ENCODE measurements around the gene EPHB6. TPM values are rescaled to one million over a fixed set of nuclear protein-coding genes. Genes with fewer than 3 reads are reported as not detected.

EPHB6 gene
- total RNA-seq, 2 experiments from 2014 or later = 50.7 to 55.8 TPM

DNA sequence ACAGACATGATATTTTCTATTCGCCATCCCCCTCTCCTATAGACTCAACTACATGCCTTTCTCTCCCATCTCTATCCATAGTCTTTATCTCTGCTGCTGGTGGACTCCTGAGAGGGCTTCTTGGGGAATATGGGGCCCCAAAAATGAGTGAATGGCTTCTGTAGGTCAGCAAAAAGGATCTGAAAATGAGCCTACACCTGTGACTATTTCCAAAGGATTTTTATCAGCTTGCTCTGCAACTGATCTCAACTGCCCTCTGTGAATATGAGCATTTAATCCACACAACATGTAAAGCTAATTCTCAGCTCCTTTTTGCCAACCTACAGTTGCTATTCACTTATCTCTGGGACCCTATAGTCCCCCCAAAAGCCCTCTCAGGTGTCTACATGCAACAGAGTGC lies 47.9 kb upstream of the EPHB6 start:
- H3K9me3 Mint-ChIP-seq = no peaks in the 10 kb centered on the region
- DNase-seq (peak in 3 of 14 experiments; percentile 13 to 18 (median 17)), ATAC-seq (ENCODE audit: poor library complexity) (no peak)
- H3K27me3 ChIP-seq (ENCODE audit: control insufficient read depth in 1 of 2, insufficient read depth in 2 of 2, low read length in 2 of 2) = no peaks in the 10 kb centered on the region
- H3K4me1 ChIP-seq (ENCODE audit: insufficient read depth, low read length) = peaks cover 96% of the 10 kb centered on the region
- H3K4me3 ChIP-seq (ENCODE audit: low read length) = peak overlapping the region; percentile 31
- H3K4me1 Mint-ChIP-seq (ENCODE audit: low read depth) = peaks cover 100% of the 10 kb centered on the region
- no peaks in the 10 kb centered on the region for H3K9me3 ChIP-seq (ENCODE audit: control insufficient read depth in 1 of 2, insufficient read depth in 1 of 2, low read length in 2 of 2)
- no peak for TF ChIP-seq CTCF (IDR thresholded peaks at IDR 0.05)
- peaks cover 24% of the 10 kb centered on the region for H3K36me3 ChIP-seq (ENCODE audit: insufficient read depth, low read length)
- peak overlapping the region; percentile 98 for H3K27ac Mint-ChIP-seq
- peaks cover 49% of the 10 kb centered on the region for H3K36me3 Mint-ChIP-seq (ENCODE audit: low read depth)
- ChIA-PET CTCF (interaction anchor here (1.2 to 7.2 kb wide), 6 partner anchors 13 to 249 kb away, joined by 3 to 135 read pairs (median 8); no protein-coding TSS in a partner anchor), POLR2A (interaction anchor here (0.6 to 30.9 kb wide), 29 partner anchors 8 to 601 kb away, joined by 3 to 5733 read pairs (median 20); partner anchors contain the start of genes EPHA1, EPHB6 and GSTK1)
- intact Hi-C loops (cut with DNase I, micrococcal nuclease) = loop anchor here in 1 of 2 experiments (5.0 kb wide), 1 partner anchor 575 kb away; the partner anchor contains the start of gene ZYX
- no peaks in the 10 kb centered on the region for H3K27me3 Mint-ChIP-seq
- H3K27ac ChIP-seq (ENCODE audit: low read depth in 1 of 2, low read length in 2 of 2) = peak overlapping the region; percentile 95 to 99
- peak overlapping the region; percentile 77 for H3K4me3 Mint-ChIP-seq

- ChIA-PET CTCF (interaction anchor here (0.6 to 7.2 kb wide), 13 partner anchors 14 to 572 kb away, joined by 3 to 135 read pairs (median 5); no protein-coding TSS in a partner anchor), POLR2A (interaction anchor here (0.7 to 30.9 kb wide), 85 partner anchors 7 to 600 kb away, joined by 3 to 5733 read pairs (median 7); partner anchors contain the start of genes CASP2, EPHA1, EPHB6 and GSTK1)
- Mint-ChIP-seq H3K27me3 (no peaks in the 10 kb centered on the region), H3K4me1 (ENCODE audit: low read depth) (peaks cover 100% of the 10 kb centered on the region), H3K36me3 (ENCODE audit: low read depth) (peaks cover 39% of the 10 kb centered on the region), H3K27ac (peak overlapping the region; percentile 98), H3K4me3 (peak overlapping the region; percentile 77), H3K9me3 (no peaks in the 10 kb centered on the region)
- ATAC-seq (ENCODE audit: poor library complexity) (peak; percentile 5), DNase-seq (peak in 7 of 14 experiments; percentile 32 to 88 (median 66))
- Histone ChIP-seq H3K27me3 (ENCODE audit: control insufficient read depth in 1 of 2, insufficient read depth in 2 of 2, low read length in 2 of 2) (no peaks in the 10 kb centered on the region), H3K4me3 (ENCODE audit: low read length) (peak overlapping the region; percentile 31), H3K9me3 (ENCODE audit: control insufficient read depth in 1 of 2, insufficient read depth in 1 of 2, low read length in 2 of 2) (no peaks in the 10 kb centered on the region), H3K27ac (ENCODE audit: low read depth in 1 of 2, low read length in 2 of 2) (peak overlapping the region; percentile 95 to 99), H3K36me3 (ENCODE audit: insufficient read depth, low read length) (peaks cover 14% of the 10 kb centered on the region), H3K4me1 (ENCODE audit: insufficient read depth, low read length) (peaks cover 96% of the 10 kb centered on the region)
- intact Hi-C loops (cut with DNase I, micrococcal nuclease) = loop anchor here (1.0 to 5.0 kb wide), 4 partner anchors 10 to 574 kb away; partner anchors contain the start of gene ZYX (in 1 of the 2)
- TF ChIP-seq CTCF (IDR thresholded peaks at IDR 0.05) = no peak
Measured at GRCh38 chr7:142807855-142808460, 46.9 kb upstream of the EPHB6 start.

GRCh38 chr7:142808461-142808801 lies 46.4 kb upstream of the EPHB6 start:
- H3K9me3 Mint-ChIP-seq = no peaks in the 10 kb centered on the region
- POLR2A ChIA-PET = interaction anchor here (0.7 to 30.9 kb wide), 82 partner anchors 10 to 599 kb away, joined by 3 to 5733 read pairs (median 7); partner anchors contain the start of genes CASP2, EPHA1, EPHB6 and GSTK1
- H3K4me1 Mint-ChIP-seq (ENCODE audit: low read depth) = peaks cover 100% of the 10 kb centered on the region
- H3K36me3 Mint-ChIP-seq (ENCODE audit: low read depth) = peaks cover 35% of the 10 kb centered on the region
- Histone ChIP-seq H3K9me3 (ENCODE audit: control insufficient read depth in 1 of 2, insufficient read depth in 1 of 2, low read length in 2 of 2) (no peaks in the 10 kb centered on the region), H3K4me3 (ENCODE audit: low read length) (peak overlapping the region; percentile 31), H3K36me3 (ENCODE audit: insufficient read depth, low read length) (peaks cover 9% of the 10 kb centered on the region), H3K27ac (ENCODE audit: low read depth in 1 of 2, low read length in 2 of 2) (peak overlapping the region; percentile 95 to 99), H3K27me3 (ENCODE audit: control insufficient read depth in 1 of 2, insufficient read depth in 2 of 2, low read length in 2 of 2) (no peaks in the 10 kb centered on the region), H3K4me1 (ENCODE audit: insufficient read depth, low read length) (peaks cover 96% of the 10 kb centered on the region)
- CTCF ChIA-PET = interaction anchor here (0.6 to 7.2 kb wide), 12 partner anchors 14 to 572 kb away, joined by 3 to 135 read pairs (median 5); no protein-coding TSS in a partner anchor
- peak overlapping the region; percentile 77 for H3K4me3 Mint-ChIP-seq
- intact Hi-C loops (cut with DNase I, micrococcal nuclease) = loop anchor here (1.0 to 5.0 kb wide), 4 partner anchors 10 to 574 kb away; partner anchors contain the start of gene ZYX (in 1 of the 2)
- ATAC-seq (ENCODE audit: poor library complexity) (peak; percentile 54), DNase-seq (no peak)
- H3K27me3 Mint-ChIP-seq = no peaks in the 10 kb centered on the region
- H3K27ac Mint-ChIP-seq = peak overlapping the region; percentile 98
- no peak for TF ChIP-seq CTCF (IDR thresholded peaks at IDR 0.05)

Data from CD4-positive, alpha-beta T cell (primary cell).